Measurements from ENCODE around the gene BPIFA1.

- TF ChIP-seq CTCF (IDR thresholded peaks at IDR 0.05) (no peak), MXD4 (CRISPR knock-in tag; IDR thresholded peaks at IDR 0.05; ENCODE audit: borderline replicate concordance) (no peak), IRF2 (CRISPR knock-in tag; IDR thresholded peaks at IDR 0.05; ENCODE audit: borderline replicate concordance, low read depth) (no peak), FOXP1 (CRISPR knock-in tag; IDR thresholded peaks at IDR 0.05; ENCODE audit: borderline replicate concordance) (no peak), ATF3 (CRISPR knock-in tag; conservative IDR thresholded peaks at IDR 0.05) (no peak), MLX (CRISPR knock-in tag; IDR thresholded peaks at IDR 0.05) (no peak), PREB (CRISPR knock-in tag; IDR thresholded peaks at IDR 0.05; ENCODE audit: borderline replicate concordance) (no peak), ATF2 (CRISPR knock-in tag; IDR thresholded peaks at IDR 0.05; ENCODE audit: borderline replicate concordance, low read depth) (no peak), USF2 (CRISPR knock-in tag; IDR thresholded peaks at IDR 0.05) (no peak), PRDM15 (CRISPR knock-in tag; IDR thresholded peaks at IDR 0.05) (no peak), ZNF512 (CRISPR knock-in tag; IDR thresholded peaks at IDR 0.05; ENCODE audit: borderline replicate concordance) (no peak)
Measured at GRCh38 chr20:33250666-33251065, 14.9 kb downstream of the BPIFA1 start.
